PFSK-1 (cell line): ENCODE data around the gene ID3.

Source experiments
- FOXP2 ChIP-seq: optimal IDR thresholded peaks from 2 replicates; pipeline ENCODE3; 2011; ENCODE audit warnings: borderline replicate concordance, control low read depth, inconsistent platforms; ENCODE audit not compliant: insufficient read depth; ENCODE audit errors: extremely low read length, extremely low read depth
- TAF1 ChIP-seq: IDR thresholded peaks from 2 replicates; pipeline ENCODE4 v1.6.1; 2012; ENCODE audit warnings: low read length, control low read depth, borderline replicate concordance; ENCODE audit not compliant: insufficient read depth

- no peak for TF ChIP-seq TAF1
- TF ChIP-seq FOXP2, result no peak
These were observed 15.4 kb downstream of the ID3 start for GRCh38 chr1:23543707-23544443.
